Measurements from ENCODE around the gene CHI3L1.

CHI3L1 gene

DNA sequence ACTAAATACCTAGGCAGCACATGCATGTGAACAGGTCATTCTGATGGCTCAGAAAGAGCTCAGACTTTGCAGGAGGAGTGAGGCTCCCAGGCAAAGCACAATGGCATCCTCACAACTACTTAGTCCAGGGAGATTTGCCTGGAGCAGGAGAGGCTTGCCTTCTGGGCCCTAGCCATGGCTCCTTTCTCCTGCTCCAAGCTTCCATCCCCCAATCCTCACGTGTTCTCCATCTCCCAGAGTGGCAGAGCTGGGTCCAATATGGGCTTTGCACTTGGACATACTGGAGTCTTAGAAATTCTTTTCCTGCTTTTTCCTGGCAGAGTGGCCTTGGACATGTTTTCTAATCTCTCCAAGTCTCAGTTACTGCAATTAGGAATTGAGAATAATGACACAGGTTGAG, 26.7 kb downstream of the CHI3L1 start:
- no peak overlapping the region for H3K9ac ChIP-seq (ENCODE audit: low read length)
- no peak overlapping the region for H3K27ac ChIP-seq (ENCODE audit: low read depth, low read length)
- H3F3A ChIP-seq (ENCODE audit: insufficient read depth): no peaks in the 10 kb centered on the region
- H3K9me2 ChIP-seq (replicated peaks; ENCODE audit: insufficient read depth, low read length): no peaks in the 10 kb centered on the region
- H3K9me3 ChIP-seq (ENCODE audit: insufficient read depth, low read length): no peaks in the 10 kb centered on the region
- no peak overlapping the region for H3K4me2 ChIP-seq (ENCODE audit: low read depth, low read length, poor library complexity, severe bottlenecking)
- H3K27me3 ChIP-seq (ENCODE audit: low read length): no peaks in the 10 kb centered on the region; the same call in 1 of the 2 replicates
- H3K36me3 ChIP-seq (ENCODE audit: low read length): no peaks in the 10 kb centered on the region
- TF ChIP-seq, protein P1, sequence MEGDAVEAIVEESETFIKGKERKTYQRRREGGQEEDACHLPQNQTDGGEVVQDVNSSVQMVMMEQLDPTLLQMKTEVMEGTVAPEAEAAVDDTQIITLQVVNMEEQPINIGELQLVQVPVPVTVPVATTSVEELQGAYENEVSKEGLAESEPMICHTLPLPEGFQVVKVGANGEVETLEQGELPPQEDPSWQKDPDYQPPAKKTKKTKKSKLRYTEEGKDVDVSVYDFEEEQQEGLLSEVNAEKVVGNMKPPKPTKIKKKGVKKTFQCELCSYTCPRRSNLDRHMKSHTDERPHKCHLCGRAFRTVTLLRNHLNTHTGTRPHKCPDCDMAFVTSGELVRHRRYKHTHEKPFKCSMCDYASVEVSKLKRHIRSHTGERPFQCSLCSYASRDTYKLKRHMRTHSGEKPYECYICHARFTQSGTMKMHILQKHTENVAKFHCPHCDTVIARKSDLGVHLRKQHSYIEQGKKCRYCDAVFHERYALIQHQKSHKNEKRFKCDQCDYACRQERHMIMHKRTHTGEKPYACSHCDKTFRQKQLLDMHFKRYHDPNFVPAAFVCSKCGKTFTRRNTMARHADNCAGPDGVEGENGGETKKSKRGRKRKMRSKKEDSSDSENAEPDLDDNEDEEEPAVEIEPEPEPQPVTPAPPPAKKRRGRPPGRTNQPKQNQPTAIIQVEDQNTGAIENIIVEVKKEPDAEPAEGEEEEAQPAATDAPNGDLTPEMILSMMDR (IDR thresholded peaks at IDR 0.05; ENCODE audit: insufficient read depth, low read length, poor library complexity, severe bottlenecking): no peak
- no peak for TF ChIP-seq EZH2phosphoT487 (conservative IDR thresholded peaks at IDR 0.05; ENCODE audit: low read length)
- H2AFZ ChIP-seq (ENCODE audit: low read depth, low read length, severe bottlenecking): no peak overlapping the region
- H4K20me1 ChIP-seq (ENCODE audit: low read depth, low read length): no peaks in the 10 kb centered on the region
- no peak overlapping the region for H3K4me3 ChIP-seq (ENCODE audit: insufficient read depth, low read length, poor library complexity, severe bottlenecking)
- no peaks in the 10 kb centered on the region for H3K79me2 ChIP-seq (ENCODE audit: insufficient read depth, low read length)

DNA sequence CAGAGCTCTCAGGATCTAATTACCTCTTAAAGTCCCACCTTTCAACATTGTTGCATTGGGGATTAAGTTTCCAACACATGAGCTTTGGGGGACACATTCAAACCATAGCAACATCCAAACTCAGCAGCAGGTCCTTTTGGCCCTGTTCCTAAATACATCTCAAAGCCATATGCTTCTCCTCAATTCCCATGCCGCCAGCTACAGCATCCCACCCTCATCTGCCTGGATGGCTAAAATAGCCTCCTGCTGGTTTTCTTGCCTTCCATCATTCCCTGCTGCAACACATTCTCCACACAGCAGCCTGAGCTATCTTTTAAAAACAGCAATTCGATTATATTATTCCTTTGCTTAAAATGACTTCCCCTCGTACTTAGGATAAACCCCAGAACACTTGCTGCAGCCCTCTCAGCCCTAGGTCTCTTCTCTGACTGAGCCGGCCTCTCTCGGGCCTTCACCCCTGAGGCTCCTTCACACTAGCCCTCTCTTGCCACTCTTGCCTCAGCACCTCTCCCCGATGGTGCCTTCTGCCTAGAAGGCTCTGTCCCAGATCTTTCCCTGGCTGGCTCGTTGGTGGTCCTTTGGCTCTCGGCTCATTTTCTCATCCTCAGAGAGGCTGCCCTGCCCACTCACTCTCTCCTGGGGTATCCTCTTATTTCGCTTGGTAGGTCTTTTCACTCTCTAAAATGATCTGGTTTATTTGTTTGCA, 27.4 kb downstream of the CHI3L1 start:
- Histone ChIP-seq H3K27ac (ENCODE audit: low read depth, low read length) (no peak overlapping the region), H3K4me2 (ENCODE audit: low read depth, low read length, poor library complexity, severe bottlenecking) (no peak overlapping the region), H4K20me1 (ENCODE audit: low read depth, low read length) (no peaks in the 10 kb centered on the region), H3K9ac (ENCODE audit: low read length) (no peak overlapping the region), H3K27me3 (ENCODE audit: low read length) (no peaks in the 10 kb centered on the region; the same call in 1 of the 2 replicates), H3K4me3 (ENCODE audit: insufficient read depth, low read length, poor library complexity, severe bottlenecking) (no peak overlapping the region), H2AFZ (ENCODE audit: low read depth, low read length, severe bottlenecking) (no peak overlapping the region), H3K9me2 (replicated peaks; ENCODE audit: insufficient read depth, low read length) (no peaks in the 10 kb centered on the region), H3F3A (ENCODE audit: insufficient read depth) (no peaks in the 10 kb centered on the region), H3K36me3 (ENCODE audit: low read length) (no peaks in the 10 kb centered on the region), H3K79me2 (ENCODE audit: insufficient read depth, low read length) (no peaks in the 10 kb centered on the region), H3K9me3 (ENCODE audit: insufficient read depth, low read length) (no peaks in the 10 kb centered on the region)
- TF ChIP-seq, protein P1 (IDR thresholded peaks at IDR 0.05; ENCODE audit: insufficient read depth, low read length, poor library complexity, severe bottlenecking): no peak
- no peak for TF ChIP-seq EZH2phosphoT487 (conservative IDR thresholded peaks at IDR 0.05; ENCODE audit: low read length)

DNA sequence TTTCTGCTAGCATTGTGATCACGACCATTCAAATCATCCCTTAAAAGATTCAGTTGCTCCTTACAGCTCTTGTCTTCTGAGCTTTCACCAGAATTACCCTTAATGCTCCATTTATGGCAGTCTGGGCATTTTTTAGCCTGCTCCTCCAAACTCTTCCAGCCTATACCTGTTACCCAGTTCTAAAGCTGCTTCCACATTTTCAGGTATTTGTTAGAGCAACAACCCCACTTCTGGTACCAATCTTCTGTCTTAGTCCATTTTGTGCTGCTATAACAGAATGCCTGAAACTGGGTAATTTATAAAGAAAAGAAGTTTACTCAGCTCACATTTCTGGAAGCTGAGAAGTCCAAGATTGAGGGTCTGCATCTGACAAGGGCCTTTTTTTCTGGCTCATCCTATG, 28.1 kb downstream of the CHI3L1 start:
- TF ChIP-seq EZH2phosphoT487 (conservative IDR thresholded peaks at IDR 0.05; ENCODE audit: low read length): no peak
- TF ChIP-seq, protein P1 (IDR thresholded peaks at IDR 0.05; ENCODE audit: insufficient read depth, low read length, poor library complexity, severe bottlenecking): no peak
- Histone ChIP-seq H3K9ac (ENCODE audit: low read length) (no peak overlapping the region), H3K9me2 (replicated peaks; ENCODE audit: insufficient read depth, low read length) (no peaks in the 10 kb centered on the region), H3K36me3 (ENCODE audit: low read length) (no peaks in the 10 kb centered on the region), H2AFZ (ENCODE audit: low read depth, low read length, severe bottlenecking) (no peak overlapping the region), H3K27ac (ENCODE audit: low read depth, low read length) (no peak overlapping the region), H3K9me3 (ENCODE audit: insufficient read depth, low read length) (no peaks in the 10 kb centered on the region), H3K79me2 (ENCODE audit: insufficient read depth, low read length) (no peaks in the 10 kb centered on the region), H4K20me1 (ENCODE audit: low read depth, low read length) (no peaks in the 10 kb centered on the region), H3K4me2 (ENCODE audit: low read depth, low read length, poor library complexity, severe bottlenecking) (no peak overlapping the region), H3K27me3 (ENCODE audit: low read length) (no peaks in the 10 kb centered on the region; the same call in 1 of the 2 replicates), H3F3A (ENCODE audit: insufficient read depth) (no peaks in the 10 kb centered on the region), H3K4me3 (ENCODE audit: insufficient read depth, low read length, poor library complexity, severe bottlenecking) (no peak overlapping the region)

Measured in SU-DHL-6 (cell line).